HG02642 (cell line): Measurements from ENCODE around the gene EMX1.

Experiments used
- ATAC-seq: cut with Tn5 transposase; IDR thresholded peaks from one replicate; pipeline ENCODE4 v1.9.1; 2021; ENCODE audit warnings: mild to moderate bottlenecking; ENCODE audit not compliant: unreplicated experiment, poor library complexity

Gene EMX1

DNA sequence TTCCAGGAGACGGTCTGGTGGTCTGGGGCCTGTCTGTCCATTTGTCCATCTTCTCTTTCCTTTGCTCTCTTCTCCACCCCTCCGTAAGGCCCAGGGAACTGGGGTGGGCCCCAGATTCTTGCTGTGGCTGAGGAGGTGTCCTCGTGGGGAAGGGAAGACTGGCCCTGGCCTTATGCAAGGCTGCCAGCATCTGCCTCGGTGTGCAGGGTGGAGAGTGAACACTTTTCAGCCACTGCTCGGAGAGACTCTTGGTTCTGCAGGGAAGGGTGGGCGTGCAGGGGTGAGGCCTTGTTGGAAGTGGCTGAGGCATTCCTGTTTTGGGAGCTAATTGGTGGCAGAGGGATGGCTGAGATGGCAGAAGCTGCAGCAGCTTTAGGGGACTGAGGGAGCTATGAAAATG lies 23.0 kb downstream of the EMX1 start:
- no peak for ATAC-seq

DNA sequence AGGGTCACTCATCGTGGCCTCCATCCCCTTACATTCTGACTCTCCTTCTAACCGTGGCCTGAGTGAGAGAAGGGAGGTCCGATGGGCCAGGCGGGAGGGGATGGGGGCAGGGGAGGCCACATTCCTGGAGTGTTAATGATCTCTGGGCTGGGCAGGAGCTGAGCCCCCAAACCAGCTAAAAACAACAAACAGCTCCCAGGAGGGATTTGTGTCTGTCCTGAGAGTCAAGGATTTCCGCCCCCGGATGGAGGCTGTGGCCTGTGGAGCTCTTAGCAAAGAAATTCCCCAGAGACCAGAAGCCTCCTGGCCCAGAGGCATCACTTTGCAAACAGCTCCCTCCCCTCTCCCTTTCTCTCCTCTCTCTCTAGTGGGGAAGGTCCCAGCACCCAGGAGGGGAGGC lies 23.5 kb downstream of the EMX1 start:
- no peak for ATAC-seq

- no peak for ATAC-seq
These were observed 25.0 kb downstream of the EMX1 start for GRCh38 chr2:72942293-72942692.

DNA sequence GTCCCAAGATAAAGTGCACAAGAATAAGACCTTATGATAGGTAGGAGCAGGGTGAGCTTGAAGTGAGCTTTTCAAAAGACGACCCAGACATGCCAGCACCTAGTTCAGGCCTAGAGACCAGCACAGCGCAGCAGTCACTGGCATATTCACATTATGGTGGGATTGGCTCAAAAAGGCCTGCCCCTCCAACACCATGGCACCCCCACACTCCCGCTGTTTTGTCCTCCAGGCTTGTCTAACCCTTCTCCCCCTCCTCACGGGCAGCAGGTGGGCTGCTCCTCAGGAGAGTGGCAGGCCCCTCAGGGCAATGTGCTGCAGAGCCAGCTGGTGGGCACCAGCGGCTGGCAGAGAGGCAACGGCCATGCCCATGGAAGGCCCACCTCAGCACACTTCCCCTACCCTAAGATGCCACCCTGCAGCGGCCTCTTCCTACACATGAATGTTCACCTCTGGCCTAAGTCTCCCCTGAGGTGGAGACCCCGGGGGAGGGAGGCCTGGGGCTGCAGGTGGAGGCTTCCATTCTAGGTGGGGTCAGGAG lies 25.6 kb downstream of the EMX1 start:
- ATAC-seq = no peak

- ATAC-seq = no peak
These were observed 26.4 kb downstream of the EMX1 start for GRCh38 chr2:72943540-72944395.

DNA sequence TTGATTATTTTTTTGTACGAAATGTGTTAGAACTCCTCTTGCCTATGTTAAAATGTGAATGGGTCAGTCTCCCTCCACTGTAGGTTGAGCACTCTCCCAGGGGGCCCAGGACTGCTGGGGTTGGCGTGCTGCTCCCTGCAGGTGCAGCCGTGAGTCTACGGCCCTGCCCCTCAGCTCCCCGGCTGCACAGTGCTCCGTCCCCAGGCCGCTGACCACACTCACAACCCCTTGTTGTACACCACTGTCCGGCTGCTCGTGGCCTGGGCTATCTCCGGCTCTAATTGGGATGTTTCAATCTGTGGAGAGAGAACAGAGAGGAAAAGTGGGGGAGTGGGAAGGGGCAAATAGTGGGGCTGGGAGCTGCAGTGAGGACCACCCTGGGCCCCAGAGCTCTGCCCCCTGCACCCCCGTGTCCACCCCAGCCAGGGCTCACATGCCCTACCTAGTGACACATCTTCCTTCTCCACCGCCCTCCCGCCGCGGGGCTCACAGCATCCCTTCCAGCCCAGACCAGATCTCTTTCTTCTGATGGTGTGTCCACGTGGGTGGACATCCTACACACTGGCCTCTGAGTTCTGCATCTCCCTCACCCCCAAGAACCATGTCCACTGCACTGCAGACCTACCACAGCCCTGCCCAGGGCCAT lies 27.6 kb downstream of the EMX1 start:
- no peak for ATAC-seq

DNA sequence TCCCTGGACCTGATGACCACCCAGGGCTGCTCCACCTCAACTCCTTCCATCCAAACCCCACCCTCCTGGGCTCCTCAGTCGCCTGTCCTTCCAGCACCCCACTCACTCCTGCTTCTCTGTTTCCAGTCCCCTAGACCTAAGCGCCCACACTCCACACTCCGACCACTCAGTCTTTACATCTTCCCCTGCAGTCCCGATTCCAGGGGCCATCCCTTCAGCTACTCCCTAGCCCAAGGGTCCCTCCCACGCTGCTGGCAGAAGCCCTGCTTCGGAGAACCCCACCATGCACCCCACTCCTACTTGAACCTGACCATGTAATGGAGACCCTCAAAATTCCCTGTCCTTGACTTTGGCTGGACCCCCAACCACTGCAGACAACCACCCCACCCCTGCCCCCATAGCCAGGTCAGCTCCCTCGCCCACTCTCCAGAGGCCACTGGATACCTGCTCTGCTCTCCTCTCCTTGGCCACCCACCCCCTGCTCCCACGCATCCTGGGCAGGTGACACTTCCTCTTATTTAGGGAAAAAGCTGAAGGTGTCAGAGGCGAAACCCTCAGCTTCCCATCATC lies 28.2 kb downstream of the EMX1 start:
- no peak for ATAC-seq

DNA sequence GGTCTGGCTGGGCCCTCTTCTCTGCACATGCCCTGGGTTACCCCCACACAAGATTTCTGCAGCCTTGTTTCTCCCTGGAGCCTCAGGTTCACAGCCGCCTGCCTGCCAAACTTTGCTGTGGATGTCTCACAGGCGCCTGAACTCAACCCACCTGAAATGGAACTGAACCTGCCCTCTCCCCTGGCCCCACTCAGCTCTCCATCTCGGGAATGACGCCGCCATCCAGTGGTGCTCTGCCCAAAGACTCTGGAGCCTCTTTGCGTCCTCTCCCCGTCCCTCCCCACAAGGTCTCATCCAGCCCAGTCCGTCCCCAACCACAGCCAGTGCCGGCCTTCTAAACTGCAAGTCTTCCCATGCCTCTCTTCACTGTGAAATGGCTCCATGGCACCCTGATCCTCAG lies 29.1 kb downstream of the EMX1 start:
- no peak for ATAC-seq

DNA sequence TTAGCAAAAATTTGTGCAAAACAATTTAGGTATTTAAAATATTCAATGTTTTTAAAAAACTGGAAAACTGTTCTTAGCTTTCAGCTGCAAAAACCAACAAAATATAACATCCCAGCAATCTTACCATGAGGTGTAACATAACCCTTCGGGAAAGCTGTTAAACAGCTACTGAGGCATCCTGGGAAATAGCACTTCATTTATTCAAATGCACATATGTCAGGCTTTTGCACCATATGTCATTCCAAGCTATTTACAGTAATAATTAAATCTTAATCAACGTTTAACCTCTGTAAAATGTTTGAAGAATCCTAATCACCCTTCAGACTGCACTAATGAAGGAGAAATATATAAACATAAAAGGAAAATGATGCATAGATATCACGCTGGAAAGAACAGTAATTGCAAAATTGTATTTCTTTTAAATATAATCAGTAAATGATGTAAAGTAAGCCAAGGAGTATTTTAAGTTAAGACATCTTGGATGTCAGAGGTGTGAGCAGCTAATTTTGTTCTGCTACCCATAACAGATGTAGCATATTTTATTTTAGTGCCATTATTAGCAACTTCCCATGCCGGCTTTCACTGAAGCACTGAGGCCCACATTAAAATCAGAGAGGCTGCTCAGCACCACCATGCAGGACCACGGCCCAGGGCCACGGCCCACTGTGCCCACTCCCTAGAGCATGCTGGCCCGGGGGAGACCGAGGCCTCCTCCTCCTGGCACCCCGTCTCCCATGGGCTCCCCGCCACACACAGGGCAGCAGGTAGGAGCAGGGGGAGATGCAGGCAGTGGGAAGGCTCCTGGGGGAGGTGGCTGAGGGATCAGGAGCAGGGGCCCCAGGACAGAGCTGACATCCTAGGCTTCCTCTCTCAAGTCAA lies 30.9 kb downstream of the EMX1 start:
- no peak for ATAC-seq

DNA sequence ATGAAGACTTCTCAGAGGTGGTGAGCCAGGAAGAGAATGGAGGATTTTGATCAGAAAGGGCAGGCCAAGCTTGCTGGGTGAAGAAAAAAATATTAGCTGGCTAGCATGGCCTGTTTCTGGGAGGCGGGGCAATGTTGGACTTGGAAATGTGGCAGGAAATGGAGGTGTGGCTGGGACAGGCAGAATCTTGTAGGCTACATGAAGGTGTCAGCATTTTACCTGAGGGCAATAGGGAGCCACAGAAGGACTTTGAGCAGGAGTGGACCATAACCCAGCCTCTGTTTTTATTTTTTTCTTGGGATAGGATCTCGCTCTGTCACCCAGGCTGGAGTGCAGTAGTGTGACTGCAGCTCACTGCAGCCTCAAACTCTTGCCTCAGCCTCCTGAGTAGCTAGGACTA lies 31.7 kb downstream of the EMX1 start:
- ATAC-seq = no peak

GRCh38 chr2:72949642-72950041 lies 32.3 kb downstream of the EMX1 start:
- ATAC-seq = no peak

- no peak for ATAC-seq
These were observed 33.4 kb downstream of the EMX1 start for GRCh38 chr2:72950558-72951255.

GRCh38 chr2:72951303-72952095 lies 34.2 kb downstream of the EMX1 start:
- ATAC-seq = no peak

- ATAC-seq = no peak
These were observed 34.9 kb downstream of the EMX1 start for GRCh38 chr2:72952110-72952823.

DNA sequence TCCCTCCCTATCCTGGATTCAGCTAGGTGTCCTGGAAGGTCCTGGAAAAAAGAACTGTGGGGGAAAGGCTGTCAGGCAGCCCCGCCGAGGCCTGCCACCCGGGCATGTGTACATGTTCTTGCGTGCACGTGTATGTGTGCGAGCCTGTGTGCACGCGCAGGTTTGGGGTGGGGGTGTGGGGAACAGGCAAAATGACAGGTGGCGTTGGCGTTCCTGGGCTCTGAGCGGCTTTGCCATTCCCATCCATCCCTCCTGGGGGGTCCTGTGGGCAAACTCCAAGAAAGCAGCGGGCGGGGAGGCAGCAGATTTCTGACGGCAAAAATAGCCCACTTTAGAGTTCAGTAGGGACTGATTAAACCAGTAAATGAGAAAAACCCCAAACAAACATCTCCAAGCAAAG lies 35.6 kb downstream of the EMX1 start:
- no peak for ATAC-seq

DNA sequence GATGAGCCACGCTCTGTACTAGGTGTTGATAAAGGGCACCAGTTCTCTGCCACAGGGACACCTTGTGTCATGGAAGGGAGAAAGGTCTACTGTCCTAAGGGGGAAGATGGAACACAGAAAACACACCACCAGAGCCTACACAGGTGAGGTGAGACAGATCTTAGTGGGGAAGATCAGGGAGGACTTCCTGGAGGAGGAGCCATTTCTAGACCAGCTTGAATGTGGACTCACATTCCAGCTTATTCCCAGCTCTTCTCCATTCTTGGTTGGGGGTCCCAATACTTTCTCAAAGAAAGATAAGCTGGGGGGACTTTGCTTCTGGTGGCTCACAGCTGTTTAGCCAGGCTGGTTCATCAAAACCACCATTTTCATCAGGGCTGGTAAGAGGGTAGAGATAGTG lies 36.2 kb downstream of the EMX1 start:
- ATAC-seq = no peak

GRCh38 chr2:72953976-72954375 lies 36.7 kb downstream of the EMX1 start:
- no peak for ATAC-seq
